Osteoblast (primary cell): ENCODE results near the gene MCTP2. TPM values are rescaled to one million over a fixed set of nuclear protein-coding genes. Genes with fewer than 3 reads are reported as not detected.

Experiments
- DNase-seq: peaks from one replicate; pipeline ENCODE4 v3.0.0; 2011; ENCODE audit warnings: low spot score, mixed read lengths; ENCODE audit not compliant: insufficient read length; ENCODE audit errors: missing footprints
- H2AFZ ChIP-seq: 2 replicates; pipeline ENCODE4 v1.6.0; 2011; ENCODE audit warnings: mild to moderate bottlenecking, low read length
- H3K27ac ChIP-seq: 2 replicates; pipeline ENCODE4 v1.5.1; 2011; ENCODE audit warnings: mild to moderate bottlenecking, low read depth, low read length, moderate library complexity
- H3K27me3 ChIP-seq: 2 replicates; pipeline ENCODE4 v1.6.0; 2012; ENCODE audit warnings: mild to moderate bottlenecking, control low read depth, inconsistent platforms, low read length, moderate library complexity; ENCODE audit not compliant: insufficient read depth
- H3K36me3 ChIP-seq: 2 replicates; pipeline ENCODE4 v1.5.1; 2011; ENCODE audit warnings: mild to moderate bottlenecking, low read length, control low read depth, moderate library complexity; ENCODE audit not compliant: insufficient read depth
- H3K4me1 ChIP-seq: 2 replicates; pipeline ENCODE4 v1.5.1; 2011; ENCODE audit warnings: mild to moderate bottlenecking, low read length, control low read depth, moderate library complexity; ENCODE audit not compliant: insufficient read depth
- H3K4me2 ChIP-seq: 2 replicates; pipeline ENCODE4 v1.6.0; 2011; ENCODE audit warnings: mild to moderate bottlenecking, low read length; ENCODE audit not compliant: insufficient read depth
- H3K4me3 ChIP-seq: fragments of 200-600 bp; sonication (generic); 3 replicates; pipeline ENCODE4 v1.5.1; 2012; ENCODE audit warnings: mild to moderate bottlenecking, low read length, inconsistent platforms; ENCODE audit not compliant: insufficient read depth
- H3K79me2 ChIP-seq: 2 replicates; pipeline ENCODE4 v1.6.0; 2012; ENCODE audit warnings: mild to moderate bottlenecking, low read length, control low read depth, inconsistent platforms; ENCODE audit not compliant: insufficient read depth
- H3K9me3 ChIP-seq: 2 replicates; pipeline ENCODE4 v1.5.1; 2011; ENCODE audit warnings: low read depth, low read length, control low read depth
- H4K20me1 ChIP-seq: 2 replicates; pipeline ENCODE4 v1.6.0; 2012; ENCODE audit warnings: mild to moderate bottlenecking, low read length, control low read depth; ENCODE audit not compliant: insufficient read depth
- total RNA-seq: library from RNA; depleted of rRNA; stranded (reverse); fragments of >200 nt; gene quantifications from 2 replicates; pipeline ENCODE4 v1.2.3, GENCODE V29; 2012
- TF ChIP-seq, protein P1 (sequence below): IDR thresholded peaks from 2 replicates; pipeline ENCODE4 v1.5.1; 2011; ENCODE audit warnings: mild to moderate bottlenecking, low read depth, low read length, moderate library complexity; ENCODE audit errors: extremely low read depth

The MCTP2 gene
- total RNA-seq, 1 donor, result 16.3 TPM

DNA sequence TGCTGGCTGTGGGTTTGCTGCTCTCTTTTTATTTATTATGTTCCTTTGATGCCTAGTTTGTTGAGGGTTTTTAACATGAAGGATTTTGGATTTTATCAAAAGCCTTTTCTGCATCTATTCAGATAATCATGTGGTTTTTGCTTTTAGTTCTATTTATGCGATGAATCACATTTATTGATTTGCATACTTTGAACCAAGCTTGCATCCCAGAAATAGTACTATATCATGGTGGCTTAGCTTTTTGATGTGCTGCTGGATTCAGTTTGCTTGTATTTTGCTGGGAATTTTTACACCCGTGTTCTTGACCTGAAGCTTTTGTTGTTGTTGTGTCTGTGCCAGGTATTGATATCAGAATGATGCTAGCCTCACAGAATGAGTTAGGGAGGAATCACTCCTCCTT, 48.4 kb downstream of the MCTP2 start:
- TF ChIP-seq, protein P1, sequence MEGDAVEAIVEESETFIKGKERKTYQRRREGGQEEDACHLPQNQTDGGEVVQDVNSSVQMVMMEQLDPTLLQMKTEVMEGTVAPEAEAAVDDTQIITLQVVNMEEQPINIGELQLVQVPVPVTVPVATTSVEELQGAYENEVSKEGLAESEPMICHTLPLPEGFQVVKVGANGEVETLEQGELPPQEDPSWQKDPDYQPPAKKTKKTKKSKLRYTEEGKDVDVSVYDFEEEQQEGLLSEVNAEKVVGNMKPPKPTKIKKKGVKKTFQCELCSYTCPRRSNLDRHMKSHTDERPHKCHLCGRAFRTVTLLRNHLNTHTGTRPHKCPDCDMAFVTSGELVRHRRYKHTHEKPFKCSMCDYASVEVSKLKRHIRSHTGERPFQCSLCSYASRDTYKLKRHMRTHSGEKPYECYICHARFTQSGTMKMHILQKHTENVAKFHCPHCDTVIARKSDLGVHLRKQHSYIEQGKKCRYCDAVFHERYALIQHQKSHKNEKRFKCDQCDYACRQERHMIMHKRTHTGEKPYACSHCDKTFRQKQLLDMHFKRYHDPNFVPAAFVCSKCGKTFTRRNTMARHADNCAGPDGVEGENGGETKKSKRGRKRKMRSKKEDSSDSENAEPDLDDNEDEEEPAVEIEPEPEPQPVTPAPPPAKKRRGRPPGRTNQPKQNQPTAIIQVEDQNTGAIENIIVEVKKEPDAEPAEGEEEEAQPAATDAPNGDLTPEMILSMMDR, result no peak
- no peaks in the 10 kb centered on the region for H3K9me3 ChIP-seq
- no peak overlapping the region for H3K4me2 ChIP-seq

DNA sequence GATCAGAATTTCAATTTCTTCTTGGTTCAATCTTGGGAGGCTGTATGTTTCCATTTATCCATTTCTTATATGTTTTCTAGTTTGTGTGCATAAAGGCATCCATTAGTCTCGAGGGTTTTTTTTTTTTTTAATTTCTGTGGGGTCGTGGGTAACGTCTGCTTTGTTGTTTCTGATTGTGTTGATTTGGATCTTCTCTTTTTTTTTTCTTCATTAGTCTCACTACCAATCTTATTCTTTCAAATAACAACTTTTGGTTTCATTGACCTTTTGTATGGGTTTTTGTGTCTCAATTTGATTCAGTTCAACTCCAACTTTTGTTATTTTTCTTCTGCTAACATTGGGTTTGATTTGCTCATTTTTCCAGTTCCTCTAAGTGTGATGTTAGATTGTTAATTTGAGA, 48.9 kb downstream of the MCTP2 start:
- Histone ChIP-seq H3K4me3 (no peak overlapping the region), H3K27me3 (no peaks in the 10 kb centered on the region), H3K79me2 (no peaks in the 10 kb centered on the region), H3K4me2 (no peak overlapping the region), H2AFZ (no peak overlapping the region), H3K4me1 (no peaks in the 10 kb centered on the region), H4K20me1 (no peaks in the 10 kb centered on the region), H3K9me3 (no peaks in the 10 kb centered on the region), H3K36me3 (no peaks in the 10 kb centered on the region), H3K27ac (no peak overlapping the region)
- TF ChIP-seq, protein P1, result no peak
- DNase-seq, result no peak

More for the DNA sequence above, 48.4 kb downstream of the MCTP2 start:
- Histone ChIP-seq H3K36me3 (no peaks in the 10 kb centered on the region), H3K4me3 (no peak overlapping the region), H3K27ac (no peak overlapping the region), H3K4me1 (no peaks in the 10 kb centered on the region), H3K27me3 (no peaks in the 10 kb centered on the region), H2AFZ (no peak overlapping the region), H3K79me2 (no peaks in the 10 kb centered on the region), H4K20me1 (no peaks in the 10 kb centered on the region)
- no peak for DNase-seq

DNA sequence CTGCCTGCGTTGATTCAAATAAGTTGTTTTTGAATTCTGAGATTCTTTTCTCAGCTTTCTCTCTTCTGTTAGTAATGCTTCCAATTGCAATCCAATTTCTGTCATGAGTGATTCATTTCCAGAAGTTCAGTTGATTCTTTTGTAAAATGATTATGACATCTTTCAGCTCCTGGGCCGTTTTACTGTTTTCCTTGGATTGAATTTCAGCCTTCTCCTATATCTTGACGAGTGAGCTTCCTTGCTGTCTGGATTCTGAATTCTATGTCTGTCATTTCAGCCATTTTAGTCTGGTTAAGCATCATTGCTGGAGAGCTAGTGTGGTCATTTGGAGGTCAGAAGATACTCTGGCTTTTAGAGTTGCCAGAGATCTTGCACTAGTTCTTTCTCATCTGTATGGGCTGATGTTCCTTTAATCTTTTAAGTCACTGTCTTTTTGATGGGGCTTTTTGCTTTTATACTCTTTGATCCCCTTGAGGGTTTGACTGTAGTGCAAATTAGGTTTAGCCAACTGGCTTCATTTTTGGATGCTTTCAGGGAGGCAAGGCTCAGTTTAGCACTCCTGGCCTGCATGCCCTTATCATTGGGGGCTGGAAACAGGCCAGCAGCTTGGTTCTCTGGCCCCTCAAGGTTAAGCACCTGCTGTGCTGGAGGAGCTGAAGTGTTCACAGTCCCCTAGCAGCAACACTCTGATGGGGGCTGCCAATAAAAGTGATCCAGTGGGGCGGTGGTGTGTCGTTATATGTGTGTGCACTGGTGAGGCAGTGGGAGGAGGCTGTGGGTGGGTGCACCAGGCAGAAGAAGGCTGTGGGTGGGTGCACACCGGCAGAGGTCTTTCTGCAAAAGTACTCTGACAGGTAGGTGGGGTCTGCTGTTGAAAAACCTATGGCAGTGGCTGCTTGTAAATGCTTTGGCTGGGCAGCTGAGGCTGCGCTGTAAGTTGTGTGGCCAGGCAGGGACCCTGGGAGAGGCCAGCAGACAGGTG, 51.2 kb downstream of the MCTP2 start:
- Histone ChIP-seq H3K9me3 (no peaks in the 10 kb centered on the region), H3K27me3 (no peaks in the 10 kb centered on the region), H3K27ac (peak overlapping the region; percentile 20), H3K4me2 (no peak overlapping the region), H3K79me2 (no peaks in the 10 kb centered on the region), H2AFZ (no peak overlapping the region), H3K4me1 (no peaks in the 10 kb centered on the region), H3K36me3 (no peaks in the 10 kb centered on the region), H3K4me3 (no peak overlapping the region), H4K20me1 (no peaks in the 10 kb centered on the region)
- no peak for DNase-seq
- TF ChIP-seq, protein P1, result no peak

DNA sequence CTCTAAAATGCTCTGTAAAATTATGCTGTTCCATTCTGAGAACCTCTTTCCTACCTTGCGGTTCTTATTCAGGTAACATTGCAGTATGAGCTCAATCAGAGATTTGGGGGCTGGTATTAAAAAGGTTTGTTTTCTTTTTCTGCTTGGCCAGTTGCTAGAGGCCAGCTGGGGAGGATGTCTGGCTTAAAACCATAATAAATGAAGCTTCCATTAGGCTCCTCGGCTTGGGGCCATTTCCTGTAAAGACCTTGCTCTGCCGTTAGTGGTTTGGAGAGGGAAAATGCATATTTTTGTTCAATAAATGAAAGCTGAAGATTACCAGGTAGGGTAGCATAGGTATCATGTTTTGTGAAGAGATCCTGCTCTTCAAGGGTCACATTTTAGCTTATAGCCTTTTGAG, 55.2 kb downstream of the MCTP2 start:
- DNase-seq, result no peak
- H3K27ac ChIP-seq, result no peak overlapping the region
- H3K4me3 ChIP-seq, result no peak overlapping the region
- H3K4me1 ChIP-seq, result no peaks in the 10 kb centered on the region
- no peaks in the 10 kb centered on the region for H3K27me3 ChIP-seq
- H2AFZ ChIP-seq, result no peak overlapping the region
- TF ChIP-seq, protein P1, result no peak
- H4K20me1 ChIP-seq, result no peaks in the 10 kb centered on the region
- no peaks in the 10 kb centered on the region for H3K36me3 ChIP-seq
- no peaks in the 10 kb centered on the region for H3K9me3 ChIP-seq
- H3K4me2 ChIP-seq, result no peak overlapping the region
- no peaks in the 10 kb centered on the region for H3K79me2 ChIP-seq
